ENCODE data around the gene LRPPRC.
"Not testable (repeated sequence)": the region's sequence is repeated elsewhere in the genome, so short reads cannot be mapped to it uniquely, and the experiment has no call there.

The LRPPRC gene

DNA sequence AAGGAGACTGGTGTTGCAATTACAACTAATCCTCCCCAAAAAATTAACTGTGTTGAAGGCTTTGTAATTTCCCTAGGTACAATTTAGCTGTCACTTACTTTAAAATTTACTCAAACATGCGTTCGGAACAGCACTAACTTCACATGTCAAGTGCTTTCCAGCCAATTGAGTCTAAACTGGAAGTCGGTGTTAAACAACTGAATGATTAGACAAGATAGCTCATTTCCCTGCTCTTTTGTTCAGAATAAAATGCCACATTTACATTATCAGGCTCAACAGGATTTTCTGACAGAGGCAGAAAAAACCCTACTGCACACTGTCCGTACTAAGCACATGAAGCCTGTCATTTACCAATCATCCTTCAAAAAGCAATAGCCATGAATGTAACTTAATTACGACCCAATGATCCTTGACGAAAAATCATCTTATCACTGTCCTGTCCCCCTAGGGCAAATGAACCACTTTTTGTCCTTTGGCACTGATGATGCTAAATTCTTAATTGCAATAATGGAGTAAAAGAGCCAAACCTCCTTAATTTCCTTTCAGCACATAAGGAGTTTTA, 56.0 kb downstream of the LRPPRC start:
- H3K27ac ChIP-seq: no peak overlapping the region
- TF ChIP-seq ZFX (IDR thresholded peaks at IDR 0.05): no peak
- TF ChIP-seq, protein P1, sequence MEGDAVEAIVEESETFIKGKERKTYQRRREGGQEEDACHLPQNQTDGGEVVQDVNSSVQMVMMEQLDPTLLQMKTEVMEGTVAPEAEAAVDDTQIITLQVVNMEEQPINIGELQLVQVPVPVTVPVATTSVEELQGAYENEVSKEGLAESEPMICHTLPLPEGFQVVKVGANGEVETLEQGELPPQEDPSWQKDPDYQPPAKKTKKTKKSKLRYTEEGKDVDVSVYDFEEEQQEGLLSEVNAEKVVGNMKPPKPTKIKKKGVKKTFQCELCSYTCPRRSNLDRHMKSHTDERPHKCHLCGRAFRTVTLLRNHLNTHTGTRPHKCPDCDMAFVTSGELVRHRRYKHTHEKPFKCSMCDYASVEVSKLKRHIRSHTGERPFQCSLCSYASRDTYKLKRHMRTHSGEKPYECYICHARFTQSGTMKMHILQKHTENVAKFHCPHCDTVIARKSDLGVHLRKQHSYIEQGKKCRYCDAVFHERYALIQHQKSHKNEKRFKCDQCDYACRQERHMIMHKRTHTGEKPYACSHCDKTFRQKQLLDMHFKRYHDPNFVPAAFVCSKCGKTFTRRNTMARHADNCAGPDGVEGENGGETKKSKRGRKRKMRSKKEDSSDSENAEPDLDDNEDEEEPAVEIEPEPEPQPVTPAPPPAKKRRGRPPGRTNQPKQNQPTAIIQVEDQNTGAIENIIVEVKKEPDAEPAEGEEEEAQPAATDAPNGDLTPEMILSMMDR (conservative IDR thresholded peaks at IDR 0.05): no peak

DNA sequence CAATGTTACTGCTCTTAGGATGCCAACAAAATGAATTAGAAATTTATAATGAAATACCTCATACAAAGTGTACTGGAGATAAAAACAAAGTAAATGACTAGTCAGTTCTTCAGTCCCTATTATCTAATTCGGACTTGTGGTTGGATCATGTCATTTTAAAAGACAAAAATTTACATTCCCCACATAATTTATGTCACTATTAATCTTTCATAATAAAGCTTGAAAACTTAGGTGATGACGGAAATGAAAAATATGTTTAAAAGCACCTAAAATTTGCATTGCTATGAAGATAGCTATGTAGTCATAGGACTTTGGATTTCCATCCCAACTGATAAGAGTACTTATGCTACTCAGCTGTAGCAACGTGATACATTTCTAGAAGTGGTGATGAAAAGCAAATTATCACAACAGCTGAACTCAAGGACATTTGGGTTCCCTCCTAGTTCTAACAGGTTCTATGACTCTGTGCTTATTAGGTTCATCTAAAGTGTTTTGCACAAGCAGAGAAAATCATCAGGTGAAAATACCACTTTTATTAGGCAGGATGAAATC, 58.4 kb downstream of the LRPPRC start:
- no peak for TF ChIP-seq ZFX (IDR thresholded peaks at IDR 0.05)
- TF ChIP-seq, protein P1 (conservative IDR thresholded peaks at IDR 0.05): no peak
- H3K27ac ChIP-seq: no peak overlapping the region

DNA sequence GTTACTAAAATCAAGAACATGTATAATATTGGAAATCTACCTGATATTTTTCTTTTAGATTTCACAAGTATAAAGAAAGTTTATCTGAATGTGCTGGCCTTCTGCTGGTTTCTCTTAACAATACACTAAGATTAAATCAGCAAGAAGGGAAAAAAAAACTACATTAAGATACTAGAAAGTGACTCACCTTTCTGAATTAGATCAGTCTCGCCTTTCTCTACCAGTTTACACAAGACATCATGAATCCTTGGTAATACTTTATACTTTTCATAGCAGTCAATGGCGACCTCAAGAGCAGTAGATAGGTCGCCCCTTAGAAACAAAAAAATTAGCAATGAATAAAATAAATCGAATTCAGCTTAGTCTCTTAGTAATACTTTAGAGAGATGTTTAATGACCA, 61.2 kb downstream of the LRPPRC start:
- no peak for TF ChIP-seq ZFX (IDR thresholded peaks at IDR 0.05)
- TF ChIP-seq, protein P1 (conservative IDR thresholded peaks at IDR 0.05): no peak

DNA sequence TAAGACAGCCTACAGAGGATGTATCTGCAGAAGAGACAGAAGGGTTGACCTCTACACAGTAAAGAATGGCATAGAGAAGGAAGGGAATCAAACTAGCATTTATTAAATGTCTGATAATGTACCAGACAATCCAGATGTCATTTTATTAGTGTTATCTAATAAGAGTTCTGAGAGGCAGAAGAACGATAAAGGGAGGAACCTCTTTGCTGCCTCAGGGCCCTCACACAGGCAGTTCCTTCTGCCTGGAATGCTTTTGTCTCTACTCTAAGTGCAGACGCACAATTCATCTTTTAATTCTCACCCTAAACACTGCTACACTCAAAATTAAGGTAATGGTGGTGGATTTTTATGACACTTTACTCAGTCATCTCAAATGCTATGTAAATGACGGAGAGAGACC, 64.5 kb downstream of the LRPPRC start:
- TF ChIP-seq, protein P1 (conservative IDR thresholded peaks at IDR 0.05): no peak
- no peak for TF ChIP-seq ZFX (IDR thresholded peaks at IDR 0.05)
- no peak overlapping the region for H3K27ac ChIP-seq

More for the DNA sequence above, 61.2 kb downstream of the LRPPRC start:
- no peak overlapping the region for H3K27ac ChIP-seq

DNA sequence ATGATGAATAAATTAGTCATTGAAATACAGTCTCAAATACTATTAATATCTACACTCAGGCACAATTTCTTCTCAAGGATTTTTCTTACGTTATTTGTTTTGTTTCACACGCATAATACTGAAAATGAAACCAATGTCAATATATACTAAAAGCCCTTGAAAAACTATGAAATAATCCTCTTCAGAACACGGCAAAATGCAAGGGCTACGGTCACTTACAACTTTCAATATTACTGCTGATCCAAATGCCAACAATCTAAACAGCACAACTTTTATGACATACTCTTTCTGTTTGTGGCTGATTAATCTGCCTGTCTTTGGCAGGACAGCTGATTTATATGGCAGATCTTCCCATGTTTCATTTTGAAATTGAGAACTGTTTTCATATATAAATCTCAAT, 68.3 kb downstream of the LRPPRC start:
- no peak for TF ChIP-seq ZFX (IDR thresholded peaks at IDR 0.05)
- TF ChIP-seq, protein P1 (conservative IDR thresholded peaks at IDR 0.05): no peak
- H3K27ac ChIP-seq: no peak overlapping the region

DNA sequence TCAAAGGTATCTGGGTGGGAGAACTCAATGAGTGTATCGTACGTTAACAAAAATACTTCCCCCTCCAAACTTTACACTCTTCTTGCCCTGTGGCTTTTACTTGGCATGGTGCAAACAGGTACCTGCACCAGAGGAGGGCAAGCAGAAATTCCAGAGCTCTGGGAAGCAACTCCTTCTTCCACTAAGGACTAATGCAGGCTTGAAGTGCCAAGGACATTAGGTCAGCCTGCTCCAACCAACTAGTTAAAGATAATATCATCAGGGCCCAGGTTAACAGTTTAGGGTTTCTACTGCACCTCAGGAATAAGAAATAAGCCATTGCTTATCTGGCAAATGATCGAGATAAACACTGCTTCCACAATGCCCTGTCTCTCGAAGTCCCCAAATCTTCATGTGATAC, 70.4 kb downstream of the LRPPRC start:
- no peak for TF ChIP-seq ZFX (IDR thresholded peaks at IDR 0.05)
- TF ChIP-seq, protein P1 (conservative IDR thresholded peaks at IDR 0.05): no peak
- H3K27ac ChIP-seq: no peak overlapping the region

DNA sequence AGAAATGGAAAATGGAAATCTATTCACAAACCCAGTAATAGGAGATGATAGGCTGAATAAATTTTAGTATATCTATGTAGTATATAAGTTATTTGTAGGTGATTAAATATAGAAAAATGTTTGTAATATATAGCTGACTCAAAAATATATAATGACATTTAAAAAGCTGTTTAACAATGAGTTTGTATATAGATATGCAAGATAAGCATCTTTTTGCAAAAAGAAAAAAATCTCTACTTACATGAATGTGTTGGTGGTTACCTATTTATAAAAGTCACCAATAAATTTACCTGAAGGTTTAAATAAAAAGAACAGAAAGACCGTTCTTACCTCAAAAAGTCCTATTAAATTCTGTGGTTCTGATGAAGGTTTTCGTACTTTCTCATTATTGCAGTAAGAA, 71.3 kb downstream of the LRPPRC start:
- no peak overlapping the region for H3K27ac ChIP-seq
- TF ChIP-seq, protein P1 (conservative IDR thresholded peaks at IDR 0.05): no peak
- TF ChIP-seq ZFX (IDR thresholded peaks at IDR 0.05): no peak

DNA sequence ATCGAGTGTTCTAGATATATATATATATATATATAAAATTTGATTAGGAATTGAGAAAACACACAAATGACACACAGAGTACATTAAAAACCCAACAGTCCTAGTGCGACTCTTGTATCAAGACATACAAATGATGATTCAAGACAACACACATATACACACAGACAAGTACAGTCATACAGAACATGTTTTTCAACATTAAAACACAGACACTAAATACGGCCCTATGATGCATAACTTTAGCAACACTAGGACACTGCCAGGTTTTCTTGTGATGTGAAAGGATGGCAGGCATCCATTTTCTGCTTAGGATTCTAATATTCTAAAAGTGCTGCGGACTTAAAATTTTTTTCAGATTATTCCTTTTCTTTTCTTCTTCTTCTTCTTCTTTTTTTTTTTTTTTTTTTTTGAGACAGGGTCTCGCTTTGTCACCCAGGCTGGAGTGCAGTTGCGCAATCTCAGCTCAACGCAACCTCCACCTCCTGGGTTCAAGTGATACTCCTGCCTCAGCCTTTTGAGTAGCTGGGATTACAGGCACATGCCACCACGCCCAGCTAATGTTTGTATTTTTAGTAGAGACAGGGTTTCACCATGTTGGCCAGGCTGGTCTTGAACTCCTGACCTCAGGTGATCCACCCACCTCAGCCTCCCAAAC, 84.5 kb downstream of the LRPPRC start:
- not testable (repeated sequence) for H3K27ac ChIP-seq
